PC-3 (cell line): ENCODE measurements around the gene ANXA6. TPM values are rescaled to one million over a fixed set of nuclear protein-coding genes. Genes with fewer than 3 reads are reported as not detected.

Experiments
- ATAC-seq: fragments of 200-7000 bp; cut with Tn5 transposase; 2 replicates; pipeline ENCODE4 v1.9.1; 2020; ENCODE audit warnings: mild to moderate bottlenecking, moderate library complexity
- BruUV-seq: library from RNA; stranded (reverse); fragments of 400-500 nt; replicated peaks from 2 replicates; lab custom pipeline; 2021; lab: Mats Ljungman, UMichigan
- CTCF ChIA-PET: fragments of 300-600 bp; sonication (Branson Sonifier 250); formaldehyde crosslinking; loops from one replicate; lab custom pipeline; 2022; ENCODE audit warnings: antibody characterized with exemption; lab: Charles Lee
- POLR2A ChIA-PET: fragments of 300-600 bp; sonication (Branson Sonifier 250); formaldehyde crosslinking; loops from one replicate; lab custom pipeline; 2022; ENCODE audit warnings: antibody characterized with exemption; ENCODE audit not compliant: unreplicated experiment; lab: Charles Lee
- DNase-seq: peaks from one replicate; pipeline ENCODE4 v3.0.0-alpha.2; 2015
- H2AFZ ChIP-seq: fragments of 300-600 bp; sonication (generic); 2 replicates; pipeline ENCODE4 v1.6.0; 2016; ENCODE audit warnings: antibody characterized with exemption, low read length
- H3F3A ChIP-seq: fragments of 300-600 bp; sonication (generic); one replicate; pipeline ENCODE4 v1.6.0; 2017; ENCODE audit warnings: antibody characterized with exemption, low read length, control low read depth, mild to moderate bottlenecking; ENCODE audit not compliant: unreplicated experiment
- H3K27ac ChIP-seq: fragments of 300-600 bp; sonication (generic); 2 replicates; pipeline ENCODE4 v1.5.1; 2016; ENCODE audit warnings: mild to moderate bottlenecking, low read length
- H3K27me3 ChIP-seq: fragments of 300-600 bp; sonication (generic); 2 replicates; pipeline ENCODE4 v1.6.1; 2016; ENCODE audit warnings: low read length, mixed read lengths
- H3K36me3 ChIP-seq: fragments of 300-600 bp; sonication (generic); 2 replicates; pipeline ENCODE4 v1.6.1; 2016; ENCODE audit warnings: low read depth, mixed run types, low read length, mixed read lengths
- H3K4me1 ChIP-seq: fragments of 300-600 bp; sonication (generic); 2 replicates; pipeline ENCODE4 v1.5.1; 2016; ENCODE audit warnings: low read length; ENCODE audit not compliant: insufficient read depth
- H3K4me2 ChIP-seq: fragments of 300-600 bp; sonication (generic); 2 replicates; pipeline ENCODE4 v1.6.0; 2016; ENCODE audit warnings: low read length
- H3K4me3 ChIP-seq: fragments of 300-600 bp; sonication (generic); 2 replicates; pipeline ENCODE4 v1.5.1; 2016; ENCODE audit warnings: mild to moderate bottlenecking, low read length, mixed read lengths
- H3K79me2 ChIP-seq: fragments of 300-600 bp; sonication (generic); 2 replicates; pipeline ENCODE4 v1.6.1; 2017; ENCODE audit warnings: low read length, mixed read lengths
- H3K9ac ChIP-seq: fragments of 300-600 bp; sonication (generic); 2 replicates; pipeline ENCODE4 v1.6.0; 2016; ENCODE audit warnings: mild to moderate bottlenecking, low read length
- H3K9me2 ChIP-seq: fragments of 300-600 bp; sonication (generic); replicated peaks from 2 replicates; pipeline ENCODE4 v1.6.1; 2016; ENCODE audit warnings: mixed run types, low read length, mixed read lengths
- H3K9me3 ChIP-seq: fragments of 300-600 bp; sonication (generic); 2 replicates; pipeline ENCODE4 v1.6.1; 2016; ENCODE audit warnings: low read length, mixed read lengths
- H4K20me1 ChIP-seq: fragments of 300-600 bp; sonication (generic); 2 replicates; pipeline ENCODE4 v1.6.1; 2016; ENCODE audit warnings: low read length, mixed read lengths
- CTCF ChIP-seq: fragments of 300-600 bp; sonication (generic); conservative IDR thresholded peaks from 2 replicates; pipeline ENCODE4 v1.5.1; 2017; ENCODE audit warnings: antibody characterized with exemption, low read depth, mild to moderate bottlenecking, low read length
- EZH2 ChIP-seq: fragments of 300-600 bp; sonication (generic); IDR thresholded peaks from one replicate; pipeline ENCODE4 v1.6.1; 2017; ENCODE audit warnings: antibody characterized with exemption, mild to moderate bottlenecking, low read length; ENCODE audit not compliant: unreplicated experiment
- EZH2phosphoT487 ChIP-seq: fragments of 300-600 bp; sonication (generic); IDR thresholded peaks from 2 replicates; pipeline ENCODE4 v1.6.1; 2018; ENCODE audit warnings: mild to moderate bottlenecking, antibody characterized with exemption, low read length, borderline replicate concordance
- intact Hi-C: fragments of 100-400 bp; cut with micrococcal nuclease; formaldehyde crosslinking; loops from 2 replicates; pipeline ENCODE4 v1.9.0; 2023
- total RNA-seq: library from RNA; depleted of rRNA; stranded (reverse); fragments of >200 nt; gene quantifications from 2 replicates; pipeline ENCODE4 v1.2.3, GENCODE V29; 2014

The ANXA6 gene
- total RNA-seq, 1 experiment from 2014 or later: 122 TPM

- intact Hi-C loops: loop anchor here (1.0 kb wide), 2 partner anchors 39 to 113 kb away; no protein-coding TSS in a partner anchor
- ChIA-PET CTCF (interaction anchor here (0.5 to 1.9 kb wide), 9 partner anchors 39 to 526 kb away, joined by 3 to 25 read pairs (median 5); partner anchors contain the start of gene GM2A), POLR2A (no interaction called here)
- no peak overlapping the region for H3K27ac ChIP-seq
- H3K79me2 ChIP-seq: no peaks in the 10 kb centered on the region
- no peaks in the 10 kb centered on the region for H3K9me2 ChIP-seq
- H3F3A ChIP-seq: no peaks in the 10 kb centered on the region
- no peaks in the 10 kb centered on the region for H4K20me1 ChIP-seq
- ATAC-seq (peak; percentile 70), DNase-seq (peak; percentile 64)
- no peaks in the 10 kb centered on the region for H3K4me1 ChIP-seq
- TF ChIP-seq CTCF: peak; percentile 91
- no peak for TF ChIP-seq EZH2
- no peaks in the 10 kb centered on the region for H3K9me3 ChIP-seq
- H3K4me3 ChIP-seq: no peak overlapping the region
- H3K9ac ChIP-seq: no peak overlapping the region
- H3K36me3 ChIP-seq: peaks cover 21% of the 10 kb centered on the region
- H2AFZ ChIP-seq: no peak overlapping the region
- H3K27me3 ChIP-seq: no peaks in the 10 kb centered on the region
- no TSS peak for BruUV-seq
- no peak overlapping the region for H3K4me2 ChIP-seq
Observed at GRCh38 chr5:151126199-151126645, 31.4 kb downstream of the ANXA6 start.

GRCh38 chr5:151125421-151125820 is 32.2 kb downstream of the ANXA6 start:
- Histone ChIP-seq H3K4me2 (no peak overlapping the region), H3K4me3 (no peak overlapping the region), H2AFZ (no peak overlapping the region), H3K9me2 (no peaks in the 10 kb centered on the region), H4K20me1 (no peaks in the 10 kb centered on the region), H3K4me1 (no peaks in the 10 kb centered on the region), H3K9ac (no peak overlapping the region), H3K79me2 (no peaks in the 10 kb centered on the region), H3K27me3 (no peaks in the 10 kb centered on the region), H3K36me3 (peaks cover 16% of the 10 kb centered on the region), H3K27ac (no peak overlapping the region), H3F3A (no peaks in the 10 kb centered on the region), H3K9me3 (no peaks in the 10 kb centered on the region)
- ATAC-seq: no peak
- no peak for DNase-seq
- intact Hi-C loops: no loop called here
- CTCF ChIA-PET: interaction anchor here (0.6 to 1.9 kb wide), 5 partner anchors 39 to 127 kb away, joined by 3 to 25 read pairs (median 7); partner anchors contain the start of gene GM2A
- TF ChIP-seq EZH2 (no peak), CTCF (no peak), EZH2phosphoT487 (no peak)
- no TSS peak for BruUV-seq
- POLR2A ChIA-PET: no interaction called here

- peak; percentile 53 for DNase-seq
- no TSS peak for BruUV-seq
- no peaks in the 10 kb centered on the region for H3K9me2 ChIP-seq
- ChIA-PET CTCF (no interaction called here), POLR2A (no interaction called here)
- H3K9me3 ChIP-seq: no peaks in the 10 kb centered on the region
- H4K20me1 ChIP-seq: no peaks in the 10 kb centered on the region
- H3K9ac ChIP-seq: no peak overlapping the region
- TF ChIP-seq CTCF: no peak
- TF ChIP-seq EZH2: no peak
- no peak for TF ChIP-seq EZH2phosphoT487
- no peaks in the 10 kb centered on the region for H3K27me3 ChIP-seq
- no peak overlapping the region for H3K4me2 ChIP-seq
- no peaks in the 10 kb centered on the region for H3K4me1 ChIP-seq
- ATAC-seq: peak; percentile 45; the same call in 1 of the 2 replicates
- no peak overlapping the region for H3K27ac ChIP-seq
- intact Hi-C loops: no loop called here
- H3K79me2 ChIP-seq: no peaks in the 10 kb centered on the region
- H2AFZ ChIP-seq: no peak overlapping the region
- no peak overlapping the region for H3K4me3 ChIP-seq
- peaks cover 20% of the 10 kb centered on the region for H3K36me3 ChIP-seq
- H3F3A ChIP-seq: no peaks in the 10 kb centered on the region
Observed at GRCh38 chr5:151123897-151124751, 33.5 kb downstream of the ANXA6 start.
